K562 (cell line): ENCODE results near the gene CLGN. TPM values are rescaled to one million over a fixed set of nuclear protein-coding genes. Genes with fewer than 3 reads are reported as not detected.

Experiments
- CBFA2T2 ChIP-seq: fragments of 450-650 bp; conservative IDR thresholded peaks from 2 replicates; pipeline ENCODE4 v1.6.1; 2017; ENCODE audit warnings: mild to moderate bottlenecking
- CCAR2 ChIP-seq: fragments of 200-400 bp; formaldehyde crosslinking; IDR thresholded peaks from 2 replicates; pipeline ENCODE4 v1.6.1; 2017; ENCODE audit warnings: mild to moderate bottlenecking, low read depth, low read length
- ETV1 ChIP-seq: fragments of 450-650 bp; conservative IDR thresholded peaks from 2 replicates; pipeline ENCODE4 v1.6.1; 2016; ENCODE audit warnings: missing genetic modification characterization, control low read depth, low read depth, missing compliant biosample characterization
- HLTF ChIP-seq: fragments of 450-650 bp; IDR thresholded peaks from 2 replicates; pipeline ENCODE4 v1.6.1; 2016
- KHSRP ChIP-seq: fragments of 450-650 bp; IDR thresholded peaks from 2 replicates; pipeline ENCODE4 v1.6.1; 2017
- KLF16 ChIP-seq: IDR thresholded peaks from 2 replicates; pipeline ENCODE4 v1.6.1; 2016; ENCODE audit warnings: antibody characterized with exemption
- MAFK ChIP-seq: IDR thresholded peaks from 2 replicates; pipeline ENCODE4 v1.6.1; 2011; ENCODE audit warnings: low read length, improper control_type of control experiment
- NFE2L1 ChIP-seq: fragments of 450-650 bp; IDR thresholded peaks from 2 replicates; pipeline ENCODE4 v1.6.1; 2016; ENCODE audit warnings: missing genetic modification characterization, low read depth, mild to moderate bottlenecking, missing compliant biosample characterization, moderate library complexity, borderline replicate concordance
- PTBP1 ChIP-seq: fragments of 200-400 bp; formaldehyde crosslinking; IDR thresholded peaks from 2 replicates; pipeline ENCODE4 v1.6.1; 2017; ENCODE audit warnings: low read depth, low read length
- SAP30 ChIP-seq: fragments of 200-600 bp; sonication (generic); IDR thresholded peaks from 2 replicates; pipeline ENCODE4 v1.6.1; 2012; ENCODE audit warnings: borderline replicate concordance, low read depth, mild to moderate bottlenecking, moderate library complexity, low read length, control low read depth, inconsistent platforms; ENCODE audit not compliant: insufficient read depth, poor library complexity, severe bottlenecking
- SMAD2 ChIP-seq: fragments of 150-350 bp; IDR thresholded peaks from 2 replicates; pipeline ENCODE4 v1.6.1; 2014; ENCODE audit warnings: low read depth, mild to moderate bottlenecking, low read length
- SPI1 ChIP-seq: IDR thresholded peaks from 2 replicates; pipeline ENCODE4 v1.6.1; 2011; ENCODE audit warnings: low read depth, low read length, control low read depth, borderline replicate concordance
- TARDBP ChIP-seq: fragments of 450-650 bp; IDR thresholded peaks from 2 replicates; pipeline ENCODE4 v1.6.1; 2016
- TCF3 ChIP-seq: sonication (generic); formaldehyde crosslinking; IDR thresholded peaks from 2 replicates; pipeline ENCODE4 v1.4.0; 2020; ENCODE audit warnings: mild to moderate bottlenecking, missing genetic modification reagents
- XRCC3 ChIP-seq: fragments of 450-650 bp; IDR thresholded peaks from 2 replicates; pipeline ENCODE4 v1.6.1; 2017; ENCODE audit warnings: mild to moderate bottlenecking, moderate library complexity
- ZNF77 ChIP-seq: fragments of 250-450 bp; sonication (Bioruptor Pico); IDR thresholded peaks from 2 replicates; pipeline ENCODE4 v1.5.0; 2020
- polyA plus RNA-seq, 8 experiments: library from polyadenylated mRNA; depleted of rRNA in 4 of 8; stranded (reverse) in 5 of 8; unstranded in 3 of 8; fragments of >200 nt; fragmentation: Nextera tagmentation in 2 of 8; fragmentation: Illumina TruSeq in 1 of 8; extraction: Ambion mirVana in 2 of 8; extraction: Trizol in 1 of 8; gene quantifications; 2 replicates each; pipeline versions ENCODE4 v1.2.1 to v1.2.3, GENCODE V29; 2011 to 2014; ENCODE audit warnings: inconsistent platforms in 1 of 8, missing spikeins in 1 of 8
- total RNA-seq, 7 experiments: library from RNA; depleted of rRNA in 6 of 7; stranded (reverse); fragments of >200 nt in 6 of 7; fragmentation: Illumina TruSeq in 2 of 7; extraction: Trizol in 2 of 7; gene quantifications; 2 replicates each; pipeline versions ENCODE4 v1.2.1 to v1.2.3, GENCODE V29; 2011 to 2021; ENCODE audit warnings: low replicate concordance in 1 of 7
- TF ChIP-seq, protein P1 (sequence below): sonication (generic); formaldehyde crosslinking; IDR thresholded peaks from 2 replicates; pipeline ENCODE4 v1.8.0; 2022; ENCODE audit warnings: mild to moderate bottlenecking, missing genetic modification reagents
- TF ChIP-seq, protein P2 (sequence below): fragments of 150-350 bp; conservative IDR thresholded peaks from 2 replicates; pipeline ENCODE4 v1.6.1; 2014; ENCODE audit warnings: low read length
- TF ChIP-seq, protein P3 (sequence below): IDR thresholded peaks from 2 replicates; pipeline ENCODE4 v1.6.1; 2011; ENCODE audit warnings: borderline replicate concordance, low read depth, mild to moderate bottlenecking, moderate library complexity, low read length; ENCODE audit not compliant: insufficient read depth, poor library complexity, severe bottlenecking
- TF ChIP-seq, protein P4 (sequence below): fragments of 250-450 bp; sonication (Bioruptor Pico); IDR thresholded peaks from 2 replicates; pipeline ENCODE4 v1.4.0; 2020; ENCODE audit warnings: borderline replicate concordance

CLGN gene
- total and polyA plus RNA-seq, 9 of the 15 experiments (the other 6 are each of a cell fraction or from before 2014, with no cell fraction given), result 0.22 to 3.6 (median 2.7) TPM

DNA sequence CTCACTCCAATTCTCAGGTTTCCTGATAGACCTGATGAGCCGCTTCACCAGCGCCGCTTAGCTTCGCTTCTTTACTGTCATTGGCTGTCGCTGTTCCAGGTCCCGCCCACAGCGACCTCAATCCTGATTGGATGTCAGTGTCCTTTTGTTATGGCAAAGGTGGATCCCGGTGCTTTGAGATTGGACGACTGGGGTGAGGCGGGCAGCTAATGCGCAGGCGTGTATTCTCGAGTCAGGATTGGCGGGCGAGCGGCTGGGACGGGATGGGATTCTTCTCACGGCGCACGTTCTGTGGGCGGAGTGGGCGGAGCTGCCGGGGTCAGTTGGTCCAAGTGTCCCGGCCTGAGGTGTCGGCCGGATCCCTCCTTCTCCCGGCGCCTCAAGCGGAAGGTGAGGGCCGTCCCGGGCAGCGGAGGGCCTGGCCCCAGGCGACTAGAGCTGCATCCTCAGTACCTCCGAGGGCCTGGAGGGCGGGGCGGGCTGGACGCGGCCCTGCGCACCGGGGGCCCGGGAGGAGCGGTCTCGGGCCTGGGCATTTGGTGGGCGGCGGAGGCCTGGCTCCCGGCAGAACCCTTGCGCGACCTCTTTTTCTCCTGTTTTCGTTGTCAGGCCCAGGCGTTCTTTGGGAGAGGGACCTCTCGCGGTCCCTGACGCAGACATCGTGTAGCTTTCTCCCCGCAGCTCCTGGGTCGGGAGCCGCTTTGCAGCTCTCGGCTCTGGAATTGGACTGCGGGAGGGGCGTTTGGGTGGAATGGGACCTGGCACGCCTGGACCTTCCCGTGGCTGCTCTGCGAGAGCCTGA, 53.9 kb downstream of the CLGN start, which contains the start of gene SCOC (continued):
- TF ChIP-seq MAFK, result no peak
- TF ChIP-seq, protein P1, sequence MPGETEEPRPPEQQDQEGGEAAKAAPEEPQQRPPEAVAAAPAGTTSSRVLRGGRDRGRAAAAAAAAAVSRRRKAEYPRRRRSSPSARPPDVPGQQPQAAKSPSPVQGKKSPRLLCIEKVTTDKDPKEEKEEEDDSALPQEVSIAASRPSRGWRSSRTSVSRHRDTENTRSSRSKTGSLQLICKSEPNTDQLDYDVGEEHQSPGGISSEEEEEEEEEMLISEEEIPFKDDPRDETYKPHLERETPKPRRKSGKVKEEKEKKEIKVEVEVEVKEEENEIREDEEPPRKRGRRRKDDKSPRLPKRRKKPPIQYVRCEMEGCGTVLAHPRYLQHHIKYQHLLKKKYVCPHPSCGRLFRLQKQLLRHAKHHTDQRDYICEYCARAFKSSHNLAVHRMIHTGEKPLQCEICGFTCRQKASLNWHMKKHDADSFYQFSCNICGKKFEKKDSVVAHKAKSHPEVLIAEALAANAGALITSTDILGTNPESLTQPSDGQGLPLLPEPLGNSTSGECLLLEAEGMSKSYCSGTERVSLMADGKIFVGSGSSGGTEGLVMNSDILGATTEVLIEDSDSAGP (CRISPR knock-in tag), result no peak
- no peak for TF ChIP-seq NFE2L1 (tag)
- TF ChIP-seq, protein P2, sequence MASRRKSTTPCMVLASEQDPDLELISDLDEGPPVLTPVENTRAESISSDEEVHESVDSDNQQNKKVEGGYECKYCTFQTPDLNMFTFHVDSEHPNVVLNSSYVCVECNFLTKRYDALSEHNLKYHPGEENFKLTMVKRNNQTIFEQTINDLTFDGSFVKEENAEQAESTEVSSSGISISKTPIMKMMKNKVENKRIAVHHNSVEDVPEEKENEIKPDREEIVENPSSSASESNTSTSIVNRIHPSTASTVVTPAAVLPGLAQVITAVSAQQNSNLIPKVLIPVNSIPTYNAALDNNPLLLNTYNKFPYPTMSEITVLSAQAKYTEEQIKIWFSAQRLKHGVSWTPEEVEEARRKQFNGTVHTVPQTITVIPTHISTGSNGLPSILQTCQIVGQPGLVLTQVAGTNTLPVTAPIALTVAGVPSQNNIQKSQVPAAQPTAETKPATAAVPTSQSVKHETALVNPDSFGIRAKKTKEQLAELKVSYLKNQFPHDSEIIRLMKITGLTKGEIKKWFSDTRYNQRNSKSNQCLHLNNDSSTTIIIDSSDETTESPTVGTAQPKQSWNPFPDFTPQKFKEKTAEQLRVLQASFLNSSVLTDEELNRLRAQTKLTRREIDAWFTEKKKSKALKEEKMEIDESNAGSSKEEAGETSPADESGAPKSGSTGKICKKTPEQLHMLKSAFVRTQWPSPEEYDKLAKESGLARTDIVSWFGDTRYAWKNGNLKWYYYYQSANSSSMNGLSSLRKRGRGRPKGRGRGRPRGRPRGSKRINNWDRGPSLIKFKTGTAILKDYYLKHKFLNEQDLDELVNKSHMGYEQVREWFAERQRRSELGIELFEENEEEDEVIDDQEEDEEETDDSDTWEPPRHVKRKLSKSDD, result no peak
- no peak for TF ChIP-seq SPI1
- TF ChIP-seq KLF16, result no peak
- no peak for TF ChIP-seq TCF3 (CRISPR knock-in tag)
- TF ChIP-seq SMAD2, result no peak
- TF ChIP-seq SAP30, result no peak
- no peak for TF ChIP-seq XRCC3
- TF ChIP-seq HLTF, result no peak
- no peak for TF ChIP-seq PTBP1
- no peak for TF ChIP-seq CCAR2
- TF ChIP-seq ZNF77, result no peak
- TF ChIP-seq, protein P3, sequence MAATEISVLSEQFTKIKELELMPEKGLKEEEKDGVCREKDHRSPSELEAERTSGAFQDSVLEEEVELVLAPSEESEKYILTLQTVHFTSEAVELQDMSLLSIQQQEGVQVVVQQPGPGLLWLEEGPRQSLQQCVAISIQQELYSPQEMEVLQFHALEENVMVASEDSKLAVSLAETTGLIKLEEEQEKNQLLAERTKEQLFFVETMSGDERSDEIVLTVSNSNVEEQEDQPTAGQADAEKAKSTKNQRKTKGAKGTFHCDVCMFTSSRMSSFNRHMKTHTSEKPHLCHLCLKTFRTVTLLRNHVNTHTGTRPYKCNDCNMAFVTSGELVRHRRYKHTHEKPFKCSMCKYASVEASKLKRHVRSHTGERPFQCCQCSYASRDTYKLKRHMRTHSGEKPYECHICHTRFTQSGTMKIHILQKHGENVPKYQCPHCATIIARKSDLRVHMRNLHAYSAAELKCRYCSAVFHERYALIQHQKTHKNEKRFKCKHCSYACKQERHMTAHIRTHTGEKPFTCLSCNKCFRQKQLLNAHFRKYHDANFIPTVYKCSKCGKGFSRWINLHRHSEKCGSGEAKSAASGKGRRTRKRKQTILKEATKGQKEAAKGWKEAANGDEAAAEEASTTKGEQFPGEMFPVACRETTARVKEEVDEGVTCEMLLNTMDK, result no peak
- no peak for TF ChIP-seq TARDBP
- TF ChIP-seq KHSRP, result no peak
- TF ChIP-seq ETV1, result no peak
- TF ChIP-seq, protein P4, sequence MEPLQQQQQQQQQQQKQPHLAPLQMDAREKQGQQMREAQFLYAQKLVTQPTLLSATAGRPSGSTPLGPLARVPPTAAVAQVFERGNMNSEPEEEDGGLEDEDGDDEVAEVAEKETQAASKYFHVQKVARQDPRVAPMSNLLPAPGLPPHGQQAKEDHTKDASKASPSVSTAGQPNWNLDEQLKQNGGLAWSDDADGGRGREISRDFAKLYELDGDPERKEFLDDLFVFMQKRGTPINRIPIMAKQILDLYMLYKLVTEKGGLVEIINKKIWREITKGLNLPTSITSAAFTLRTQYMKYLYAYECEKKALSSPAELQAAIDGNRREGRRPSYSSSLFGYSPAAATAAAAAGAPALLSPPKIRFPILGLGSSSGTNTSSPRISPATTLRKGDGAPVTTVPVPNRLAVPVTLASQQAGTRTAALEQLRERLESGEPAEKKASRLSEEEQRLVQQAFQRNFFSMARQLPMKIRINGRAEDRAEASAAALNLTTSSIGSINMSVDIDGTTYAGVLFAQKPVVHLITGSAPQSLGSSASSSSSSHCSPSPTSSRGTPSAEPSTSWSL (CRISPR knock-in tag), result no peak
- no peak for TF ChIP-seq CBFA2T2
